HG02973 (cell line): ENCODE data around the gene MYLK.
"Not testable (repeated sequence)": the region's sequence is repeated elsewhere in the genome, so short reads cannot be mapped to it uniquely, and the experiment has no call there.

ENCODE experiments used
- ATAC-seq: cut with Tn5 transposase; IDR thresholded peaks from one replicate; pipeline ENCODE4 v1.9.1; 2021; ENCODE audit warnings: moderate library complexity; ENCODE audit not compliant: unreplicated experiment

Gene MYLK

DNA sequence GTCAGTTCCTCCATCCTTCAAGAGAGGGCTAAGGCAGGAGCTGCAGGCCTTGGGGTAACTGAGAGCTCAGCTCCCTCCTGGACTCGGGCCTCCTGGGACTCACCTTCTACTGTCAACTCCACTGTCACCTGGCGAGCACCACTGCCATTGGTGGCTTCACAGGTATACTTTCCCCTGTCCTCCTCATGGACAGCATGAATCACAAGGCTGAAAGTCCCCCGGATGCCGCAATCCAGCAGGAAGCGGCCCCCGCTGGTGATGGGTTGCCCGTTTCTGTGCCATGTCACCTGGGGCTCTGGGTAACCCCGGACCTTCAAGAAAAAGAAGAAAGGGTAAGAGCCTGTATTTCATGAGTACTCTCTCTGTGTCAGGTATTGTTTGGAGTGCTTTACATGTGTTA, 131.9 kb downstream of the MYLK start:
- ATAC-seq: no peak

- ATAC-seq: no peak
These were observed 132.7 kb downstream of the MYLK start for GRCh38 chr3:123751433-123751832.

DNA sequence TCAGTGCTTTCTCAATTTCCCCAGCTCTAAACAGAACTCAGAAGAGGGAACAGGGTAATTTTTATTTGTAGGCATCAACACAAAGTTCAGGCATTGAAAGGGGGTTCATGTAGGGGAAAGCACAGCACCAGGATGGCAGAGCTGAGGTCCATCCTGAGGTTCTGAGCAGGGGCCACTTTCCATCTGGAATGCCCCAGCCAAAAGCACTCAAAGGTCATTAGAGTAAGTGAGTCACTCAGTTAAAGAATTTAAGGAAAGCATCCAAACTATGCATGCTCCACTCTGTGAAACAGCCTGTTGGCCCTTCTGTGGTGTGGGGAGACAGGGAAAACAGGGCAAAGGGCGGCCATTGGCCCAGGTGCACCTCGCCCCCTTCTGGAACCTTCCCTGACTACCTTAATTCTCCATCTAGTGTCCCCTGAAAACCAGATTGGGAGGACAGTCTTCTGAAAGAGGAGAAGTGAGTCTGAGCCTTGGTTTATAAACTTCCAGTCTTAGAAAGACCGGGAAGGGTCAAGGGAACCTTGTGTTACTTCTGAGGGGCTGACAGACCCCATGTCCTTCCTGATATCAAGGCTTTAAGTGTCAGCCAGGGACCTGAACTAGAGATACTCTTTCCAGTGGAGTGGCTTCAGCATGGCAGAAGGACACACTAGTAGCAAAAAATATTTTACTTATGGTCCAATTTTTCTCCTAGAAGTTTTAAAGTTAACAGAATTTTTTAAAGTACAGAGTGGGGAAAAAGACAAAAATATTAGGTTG, 133.3 kb downstream of the MYLK start:
- no peak for ATAC-seq

- no peak for ATAC-seq
These were observed 133.9 kb downstream of the MYLK start for GRCh38 chr3:123750209-123750608.

DNA sequence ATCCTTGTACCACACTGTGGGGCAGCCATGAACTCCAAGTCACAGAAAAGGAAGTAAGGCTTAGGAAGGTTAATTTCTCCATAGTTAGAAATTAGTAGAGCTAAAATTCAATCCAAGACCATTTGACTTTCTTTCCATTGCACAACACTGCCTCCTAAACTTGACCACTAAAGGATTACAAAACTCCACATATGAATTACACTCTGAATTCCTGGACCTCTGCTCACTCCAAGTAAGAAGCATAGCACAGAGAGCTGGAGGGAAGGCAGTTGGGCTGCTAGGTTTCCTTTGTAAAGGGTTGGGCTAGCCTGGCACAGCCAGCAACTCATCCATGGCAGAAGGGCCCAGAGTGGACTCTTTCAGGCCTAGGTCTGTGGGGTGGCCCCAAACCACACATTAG, 134.4 kb downstream of the MYLK start:
- ATAC-seq: no peak

GRCh38 chr3:123745184-123745855, 138.8 kb downstream of the MYLK start:
- no peak for ATAC-seq

DNA sequence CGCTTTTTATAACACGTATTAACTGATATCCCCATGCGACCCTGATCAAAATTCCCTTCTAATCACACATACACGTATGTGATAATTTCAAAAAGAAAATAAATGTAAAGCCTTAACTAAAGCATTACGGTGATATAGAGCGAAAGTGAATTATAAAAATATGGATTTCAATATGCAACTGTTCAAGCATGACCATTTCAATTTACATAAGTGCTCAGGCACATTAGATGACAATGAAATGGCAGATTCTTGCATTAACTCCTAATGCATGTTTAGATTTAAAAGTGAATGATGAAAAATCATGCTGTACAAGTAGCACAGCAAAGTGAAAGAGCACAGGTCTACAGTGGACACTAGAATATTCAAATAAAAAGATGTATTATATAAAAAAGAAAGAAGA, 140.1 kb downstream of the MYLK start:
- no peak for ATAC-seq

DNA sequence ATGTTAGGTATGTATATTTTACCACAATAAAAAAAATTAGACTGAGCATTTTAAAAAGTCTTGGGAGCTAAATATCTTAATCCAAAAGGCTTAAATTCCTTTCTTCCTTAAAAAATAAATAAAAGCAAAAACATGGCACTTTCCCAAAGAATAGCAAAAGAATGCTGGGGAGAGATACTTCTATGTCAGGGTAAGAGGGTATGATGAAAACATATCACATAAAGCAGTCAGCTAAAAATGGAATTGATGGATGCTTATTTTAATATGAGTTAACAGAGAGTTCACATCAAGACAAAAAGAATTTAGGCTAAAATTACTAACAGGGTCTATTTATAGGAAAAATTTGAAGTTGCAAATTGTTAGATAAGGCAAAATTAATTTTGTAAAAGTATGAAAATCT, 141.0 kb downstream of the MYLK start:
- ATAC-seq: no peak

DNA sequence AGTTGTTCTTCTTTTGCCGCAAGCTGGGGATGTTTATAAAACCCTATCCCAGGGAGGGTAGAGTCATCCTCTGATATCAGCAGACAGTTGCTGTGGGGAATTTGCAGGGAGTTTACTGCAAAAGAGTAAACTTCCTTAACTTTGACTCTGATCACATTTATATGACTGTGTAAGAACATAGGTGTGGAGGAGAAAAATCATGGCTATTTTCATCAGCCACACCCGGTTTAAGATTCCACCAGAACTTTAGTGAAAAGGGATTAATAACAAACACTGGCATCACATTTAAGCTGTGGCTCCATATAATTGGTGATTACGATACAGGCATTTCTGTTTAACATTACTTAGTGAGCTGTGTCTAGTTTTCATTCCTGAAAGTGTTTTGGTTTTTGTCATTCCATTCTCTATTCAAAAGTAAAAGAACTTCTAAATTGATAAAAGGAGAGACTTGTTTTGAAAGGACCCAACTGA, 143.1 kb downstream of the MYLK start:
- no peak for ATAC-seq

DNA sequence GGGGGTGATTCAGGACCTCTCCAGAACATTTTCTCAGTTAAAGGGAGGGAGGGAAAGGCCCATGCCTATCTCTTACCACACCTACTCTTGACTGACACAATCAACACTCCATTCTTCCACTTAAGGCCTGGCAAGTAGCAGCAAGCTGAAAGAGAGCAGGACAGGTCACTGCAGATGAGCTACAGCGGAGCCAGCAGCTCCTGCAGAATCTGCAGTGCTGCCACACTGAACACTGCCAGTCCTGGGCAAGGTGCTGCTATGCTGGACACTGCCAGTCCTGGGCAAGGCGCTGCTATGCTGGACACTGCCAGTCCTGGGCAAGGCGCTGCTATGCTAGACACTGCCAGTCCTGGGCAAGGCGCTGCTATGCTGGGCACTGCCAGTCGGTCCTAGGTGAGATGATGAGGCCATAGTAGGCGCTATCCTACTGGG, 143.7 kb downstream of the MYLK start:
- no peak for ATAC-seq

GRCh38 chr3:123739754-123740153, 144.4 kb downstream of the MYLK start:
- no peak for ATAC-seq

DNA sequence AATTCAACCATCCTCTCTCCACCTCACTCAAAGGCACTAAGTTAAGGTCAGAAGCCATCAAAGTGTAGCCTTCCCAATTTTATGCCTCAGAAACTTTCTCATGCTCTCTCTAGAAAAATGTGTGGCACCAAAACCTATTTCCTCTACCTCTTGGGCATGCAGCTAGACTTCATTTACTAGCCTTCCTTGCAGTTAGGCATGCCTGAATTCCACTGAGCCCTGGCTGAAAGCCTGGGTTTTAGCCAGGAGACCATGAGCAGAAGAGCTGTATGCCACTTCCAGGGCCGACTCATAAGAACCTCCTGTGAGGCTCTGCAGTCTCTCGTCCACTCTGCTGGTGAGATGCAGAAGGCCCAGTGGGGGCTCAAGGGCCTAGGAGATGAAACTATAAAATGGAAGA, 145.0 kb downstream of the MYLK start:
- no peak for ATAC-seq

DNA sequence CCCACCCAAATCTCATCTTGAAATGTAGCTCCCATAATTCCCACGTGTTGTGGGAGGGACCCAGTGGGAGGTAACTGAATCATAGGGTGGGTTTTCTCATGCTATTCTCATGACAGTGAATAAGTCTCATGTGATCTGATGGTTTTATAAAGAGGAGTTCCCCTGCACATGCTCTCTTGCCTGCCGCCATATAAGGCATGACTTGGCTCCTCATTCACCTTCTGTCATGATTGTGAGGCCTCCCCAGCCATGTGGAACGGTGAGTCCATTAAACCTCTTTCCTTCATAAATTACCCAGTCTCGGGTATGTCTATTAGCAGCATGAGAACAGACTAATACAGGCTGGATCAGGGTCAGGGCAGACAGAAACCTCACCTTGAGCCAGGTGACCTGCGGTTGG, 145.6 kb downstream of the MYLK start:
- ATAC-seq: not testable (repeated sequence)

GRCh38 chr3:123737168-123737567, 147.0 kb downstream of the MYLK start:
- no peak for ATAC-seq

DNA sequence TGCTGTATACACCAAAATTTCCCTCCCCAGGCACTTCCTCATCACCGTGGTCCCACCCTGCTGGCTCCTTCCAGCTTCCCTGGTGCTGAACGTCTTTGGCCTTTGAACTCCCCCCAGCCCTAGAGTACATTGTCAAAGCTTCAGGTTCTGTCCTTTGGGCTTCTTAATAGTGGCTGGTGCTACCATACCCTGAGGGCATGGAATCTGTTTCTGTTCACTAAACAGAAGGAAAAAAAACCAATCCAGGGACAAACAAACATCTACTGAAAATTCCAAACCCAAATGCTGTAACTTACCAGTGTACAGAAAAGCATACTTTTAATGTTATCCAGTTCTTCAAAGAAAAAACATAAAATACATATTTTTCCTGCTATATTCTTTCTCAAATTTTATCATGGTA, 148.7 kb downstream of the MYLK start:
- ATAC-seq: no peak

DNA sequence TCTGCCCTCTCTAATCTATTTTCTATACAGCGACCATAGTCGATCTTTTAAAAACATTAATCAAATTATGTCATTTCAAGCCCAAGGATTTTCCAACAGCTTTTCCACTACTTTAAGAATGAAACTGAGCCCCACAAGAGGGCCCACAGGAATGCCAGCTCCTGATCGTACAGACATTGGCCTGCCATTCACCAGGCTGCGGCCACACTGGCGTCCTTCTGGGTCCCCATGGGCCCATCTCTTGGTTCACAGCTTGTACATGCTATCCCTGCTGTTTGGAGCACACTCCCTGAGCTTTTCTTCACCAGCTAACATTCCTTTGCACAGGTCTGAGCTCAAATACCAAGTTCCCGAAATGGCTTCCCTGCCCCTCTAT, 149.6 kb downstream of the MYLK start:
- no peak for ATAC-seq

- ATAC-seq: no peak
These were observed 150.2 kb downstream of the MYLK start for GRCh38 chr3:123733805-123734526.

DNA sequence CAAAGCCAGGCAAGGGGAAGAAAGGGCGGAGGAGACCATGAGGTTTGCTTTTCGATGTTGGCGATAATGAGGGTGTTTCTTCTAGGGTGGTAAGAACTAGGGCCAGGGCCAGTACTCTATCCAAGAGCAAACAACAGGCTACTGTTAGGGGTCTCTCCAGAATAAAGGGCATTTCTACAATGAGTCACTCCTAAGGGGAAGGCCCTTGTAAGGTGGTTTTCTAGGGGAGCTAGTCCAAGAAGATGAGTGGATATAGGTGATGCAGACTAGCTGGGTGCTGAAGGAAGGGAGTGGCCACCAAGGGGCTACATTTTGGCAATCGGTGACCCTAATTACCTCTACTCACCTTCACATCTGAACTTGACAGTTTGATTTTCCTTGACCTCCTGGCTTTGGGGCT, 150.8 kb downstream of the MYLK start:
- ATAC-seq: no peak

GRCh38 chr3:123732447-123732846, 151.7 kb downstream of the MYLK start:
- ATAC-seq: no peak

DNA sequence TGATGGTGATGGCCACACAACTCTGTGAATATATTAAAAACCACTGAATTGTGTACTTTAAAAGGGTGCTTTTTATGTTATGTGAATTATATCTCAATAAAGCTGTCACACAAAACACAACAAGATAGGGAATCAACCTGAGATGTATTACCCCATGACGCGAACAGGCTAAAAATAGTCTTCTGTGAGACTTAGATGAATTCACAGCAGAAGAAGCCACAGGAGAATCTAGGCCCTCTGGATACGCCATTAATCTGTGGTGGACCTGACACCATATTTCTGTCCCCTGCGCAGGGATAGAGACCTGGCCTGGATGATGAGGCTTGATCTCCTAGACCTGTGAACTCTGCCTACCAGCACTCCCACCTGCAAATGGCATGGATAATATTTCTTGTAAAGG, 153.3 kb downstream of the MYLK start:
- no peak for ATAC-seq

- ATAC-seq: no peak
These were observed 155.1 kb downstream of the MYLK start for GRCh38 chr3:123728991-123729390.

- ATAC-seq: no peak
These were observed 156.1 kb downstream of the MYLK start for GRCh38 chr3:123728014-123728413.
